Ovary (tissue), 9 donors: ENCODE measurements around the gene S100A2. TPM values are rescaled to one million over a fixed set of nuclear protein-coding genes. Genes with fewer than 3 reads are reported as not detected.

Source experiments
- DNase-seq, 5 donors: peaks; one replicate each; pipeline ENCODE4 v3.0.0-alpha.2; 2019 to 2020
- H3K27ac ChIP-seq, 2 donors: fragments of 200-600 bp; one replicate each; pipeline versions ENCODE4 v1.5.1 to v1.8.0; 2019 to 2022
- H3K27me3 ChIP-seq: fragments of 200-600 bp; one replicate; pipeline ENCODE4 v1.8.0; 2022
- H3K36me3 ChIP-seq: fragments of 200-600 bp; sonication (generic); one replicate; pipeline ENCODE4 v1.5.1; 2019
- H3K4me1 ChIP-seq: one replicate; pipeline ENCODE4 v1.8.1; 2013; ENCODE audit warnings: mild to moderate bottlenecking, moderate library complexity; ENCODE audit not compliant: insufficient read depth
- H3K4me3 ChIP-seq: fragments of 200-600 bp; sonication (generic); one replicate; pipeline ENCODE4 v1.5.1; 2017
- H3K9me3 ChIP-seq, 2 donors: fragments of 200-600 bp in 1 of 2; sonication (generic) in 1 of 2; one replicate each; pipeline versions ENCODE4 v1.5.1 to v1.8.1; 2013 to 2019; ENCODE audit warnings: mild to moderate bottlenecking in 1 of 2, moderate library complexity in 1 of 2
- CTCF ChIP-seq, 3 donors: fragments of 450-650 bp in 2 of 3; fragments of 200-600 bp in 1 of 3; IDR thresholded peaks; one replicate each; pipeline versions ENCODE4 v1.5.1 to v1.8.0; 2016 to 2022; ENCODE audit warnings: antibody characterized with exemption in 3 of 3, mild to moderate bottlenecking in 1 of 3
- EP300 ChIP-seq: sonication (generic); formaldehyde crosslinking; IDR thresholded peaks from one replicate; pipeline ENCODE4 v1.6.1; 2017; ENCODE audit warnings: antibody characterized with exemption
- POLR2A ChIP-seq: fragments of 450-650 bp; IDR thresholded peaks from one replicate; pipeline ENCODE4 v1.6.1; 2017; ENCODE audit warnings: antibody characterized with exemption, mild to moderate bottlenecking, moderate library complexity
- WGBS, 3 donors: extraction: QIAGEN DNeasy Blood & Tissue Kit in 1 of 3; methylation state at CpG; one replicate each; pipeline versions ENCODE4 v1.1.5 to v1.1.7; 2013 to 2017; 5-methylcytosine and 5-hydroxymethylcytosine counted together
- intact Hi-C, 4 donors: fragments of 100-400 bp; cut with DNase I; formaldehyde crosslinking; loops; one replicate each; pipeline versions ENCODE4 v1.11.0 to v1.15.1; 2022 to 2023
- polyA plus RNA-seq, 2 donors: library from polyadenylated mRNA; stranded (reverse); fragments of 200-250 nt in 1 of 2; fragments of 350-450 nt in 1 of 2; fragmentation: Illumina TruSeq in 1 of 2; extraction: RNeasy Lipid Tissue Mini Kit (QIAGEN cat#74804) in 1 of 2; gene quantifications; one replicate each; pipeline ENCODE4 v1.2.3, GENCODE V29; 2013 to 2014
- total RNA-seq, 7 donors: library from RNA; depleted of rRNA in 2 of 7; stranded (reverse); fragments of >200 nt in 2 of 7; fragmentation: NEBNext Ultra II Directional in 3 of 7; extraction: Animal tissue kit (Norgen Biotek cat#: 25700) in 3 of 7; gene quantifications; one replicate each; pipeline versions ENCODE4 v1.1.0 to v1.2.4, GENCODE V29; 2016 to 2023
- donor health status: DM: no; HTN: no; CAD: no; lungs with moderate emphysema.
- donor health status: DM: no; HTN: no; CAD: no.
- donor health status: Bipolar disorder and iron deficiency.
- donor health status: DM: yes; HTN: yes; CAD: no.
- donor health status: DM: no; HTN: no; CAD: no.
- donor health status: DM: yes; HTN: yes; CAD: no.

Gene S100A2
- total and polyA plus RNA-seq, 9 donors, result 0.61 to 4.0 (median 1.8) TPM; not detected in 2

GRCh38 chr1:153536012-153536670 lies 29.5 kb downstream of the S100A2 start:
- H3K4me1 ChIP-seq, result peaks cover 18% of the 10 kb centered on the region
- no peaks in the 10 kb centered on the region for H3K27me3 ChIP-seq
- no peaks in the 10 kb centered on the region for H3K9me3 ChIP-seq
- peak overlapping the region; percentile 95 to 97 for H3K27ac ChIP-seq
- no peaks in the 10 kb centered on the region for H3K36me3 ChIP-seq
- intact Hi-C loops, result loop anchor here in 1 of 4 donors (1.0 kb wide), 1 partner anchor 30 kb away; no protein-coding TSS in a partner anchor
- 0 to 1% (median 0%) methylated on average over 31 to 38 of the region's 38 CpGs for WGBS, 3 donors
- peak; percentile 83 to 89 (median 86) for DNase-seq
- peak overlapping the region; percentile 56 for H3K4me3 ChIP-seq
- TF ChIP-seq CTCF (IDR thresholded peaks at IDR 0.05) (peak in 1 of 3 donors; percentile 12), EP300 (no peak), POLR2A (peak; percentile 78)

GRCh38 chr1:153535242-153536011 lies 30.2 kb downstream of the S100A2 start, which contains the start of gene S100A6:
Gene S100A6 (minus strand): TSS chr1:153535991. CDS start chr1:153535339, 652 bp downstream.
- Histone ChIP-seq H3K9me3 (no peaks in the 10 kb centered on the region), H3K27me3 (no peaks in the 10 kb centered on the region), H3K36me3 (no peaks in the 10 kb centered on the region), H3K27ac (peak within 1 kb of the TSS; percentile 95 to 97), H3K4me3 (peak within 1 kb of the TSS; percentile 56), H3K4me1 (peaks cover 18% of the 10 kb centered on the region)
- 9 to 15% (median 13%) methylated on average over 14 to 18 of the region's 18 CpGs for WGBS, 3 donors
- DNase-seq, result peak; percentile 62 to 67 (median 63)
- intact Hi-C loops, result loop anchor here in 1 of 4 donors (1.0 kb wide), 1 partner anchor 31 kb away; no protein-coding TSS in a partner anchor
- TF ChIP-seq POLR2A (no peak), EP300 (no peak), CTCF (IDR thresholded peaks at IDR 0.05) (no peak)

- Histone ChIP-seq H3K4me3 (peak overlapping the region; percentile 56), H3K27me3 (no peaks in the 10 kb centered on the region), H3K4me1 (peaks cover 18% of the 10 kb centered on the region), H3K36me3 (no peaks in the 10 kb centered on the region), H3K27ac (peak overlapping the region; percentile 95 to 97), H3K9me3 (no peaks in the 10 kb centered on the region)
- TF ChIP-seq EP300, result no peak
- no peak for TF ChIP-seq POLR2A
- TF ChIP-seq CTCF (IDR thresholded peaks at IDR 0.05), result no peak
- DNase-seq, result peak in 1 of 5 donors; percentile 29
- 65 to 86% (median 86%) methylated on average over 3 of the region's 3 CpGs for WGBS, 3 donors
- intact Hi-C loops, result loop anchor here in 1 of 4 donors (5.0 kb wide), 1 partner anchor 132 kb away; no protein-coding TSS in a partner anchor
Observed at GRCh38 chr1:153534925-153535241, 30.8 kb downstream of the S100A2 start.

- Histone ChIP-seq H3K27ac (peak overlapping the region; percentile 95 to 97), H3K36me3 (no peaks in the 10 kb centered on the region), H3K27me3 (no peaks in the 10 kb centered on the region), H3K4me1 (peaks cover 18% of the 10 kb centered on the region), H3K9me3 (no peaks in the 10 kb centered on the region), H3K4me3 (peak overlapping the region; percentile 56)
- intact Hi-C loops, result loop anchor here in 1 of 4 donors (5.0 kb wide), 1 partner anchor 133 kb away; no protein-coding TSS in a partner anchor
- peak in 3 of 5 donors; percentile 22 to 57 (median 33) for DNase-seq
- WGBS, 3 donors, result 62 to 77% (median 75%) methylated on average over 7 of the region's 7 CpGs
- TF ChIP-seq CTCF (IDR thresholded peaks at IDR 0.05), result no peak
- no peak for TF ChIP-seq POLR2A
Observed at GRCh38 chr1:153534226-153534924, 31.3 kb downstream of the S100A2 start.
